CD4-positive, alpha-beta T cell treated with Interleukin-1 beta for 1 hour (primary cell): ENCODE measurements around the gene SLC7A11.
"Not testable (repeated sequence)": the region's sequence is repeated elsewhere in the genome, so short reads cannot be mapped to it uniquely, and the experiment has no call there.

Source experiments
- DNase-seq, 2 donors: peaks; one replicate each; pipeline ENCODE4 v3.0.0-alpha.2; 2020 to 2022

SLC7A11 gene

DNA sequence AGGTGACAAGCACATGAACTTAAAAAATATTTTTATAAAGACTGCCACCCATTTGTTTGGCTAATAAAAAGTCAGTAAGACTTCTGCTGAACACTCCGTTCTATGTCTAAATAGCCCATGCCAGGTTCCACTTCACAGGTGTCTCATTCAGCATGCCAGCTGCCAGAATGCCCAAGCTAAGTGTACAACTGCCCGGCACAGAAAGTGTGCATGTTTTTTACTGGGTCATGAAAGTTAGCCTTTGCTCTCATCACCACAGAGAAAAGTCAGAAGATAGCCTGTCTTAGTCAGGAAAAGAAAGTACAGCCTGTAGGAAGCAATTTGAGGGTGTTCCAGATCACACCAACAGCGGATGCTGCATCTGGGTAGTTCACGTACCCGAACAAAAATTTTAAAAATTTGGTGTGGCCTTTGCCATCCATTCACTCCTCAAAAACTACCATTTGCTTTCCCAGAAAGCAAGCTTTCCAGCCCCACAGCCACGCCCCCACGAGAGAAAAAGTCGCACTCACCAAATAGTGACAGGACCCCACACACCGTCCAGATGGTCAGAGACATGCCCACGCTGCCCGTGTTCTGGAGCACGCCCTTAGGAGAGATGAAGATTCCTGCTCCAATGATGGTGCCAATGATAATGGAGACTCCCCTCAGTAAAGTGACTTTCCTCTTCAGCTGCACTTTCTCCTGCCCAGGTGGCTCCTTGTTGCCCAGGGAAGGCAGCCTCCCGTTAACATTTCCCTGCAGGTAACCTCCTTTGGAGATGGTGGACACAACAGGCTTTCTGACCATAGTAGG is 671 bp downstream of the SLC7A11 start:
- DNase-seq: no peak

DNA sequence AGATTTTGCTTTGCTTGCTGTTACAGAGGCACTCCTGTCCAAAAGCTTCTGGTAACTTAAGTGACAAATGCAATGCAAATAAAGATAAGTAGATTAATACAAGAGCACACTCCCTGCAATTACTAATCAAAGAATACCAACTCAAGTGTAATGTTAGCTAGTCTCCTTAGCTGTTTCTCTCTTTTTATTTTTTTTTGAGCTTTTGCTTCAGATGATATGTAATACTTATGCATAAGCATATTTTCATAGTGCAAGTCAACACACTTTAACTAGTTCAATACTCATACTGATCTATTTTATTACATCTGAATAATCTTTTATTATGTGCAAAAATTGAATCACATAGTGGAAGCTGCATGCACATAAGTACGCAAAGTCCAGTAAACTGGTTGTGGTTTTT is 2.7 kb downstream of the SLC7A11 start:
- no peak for DNase-seq

DNA sequence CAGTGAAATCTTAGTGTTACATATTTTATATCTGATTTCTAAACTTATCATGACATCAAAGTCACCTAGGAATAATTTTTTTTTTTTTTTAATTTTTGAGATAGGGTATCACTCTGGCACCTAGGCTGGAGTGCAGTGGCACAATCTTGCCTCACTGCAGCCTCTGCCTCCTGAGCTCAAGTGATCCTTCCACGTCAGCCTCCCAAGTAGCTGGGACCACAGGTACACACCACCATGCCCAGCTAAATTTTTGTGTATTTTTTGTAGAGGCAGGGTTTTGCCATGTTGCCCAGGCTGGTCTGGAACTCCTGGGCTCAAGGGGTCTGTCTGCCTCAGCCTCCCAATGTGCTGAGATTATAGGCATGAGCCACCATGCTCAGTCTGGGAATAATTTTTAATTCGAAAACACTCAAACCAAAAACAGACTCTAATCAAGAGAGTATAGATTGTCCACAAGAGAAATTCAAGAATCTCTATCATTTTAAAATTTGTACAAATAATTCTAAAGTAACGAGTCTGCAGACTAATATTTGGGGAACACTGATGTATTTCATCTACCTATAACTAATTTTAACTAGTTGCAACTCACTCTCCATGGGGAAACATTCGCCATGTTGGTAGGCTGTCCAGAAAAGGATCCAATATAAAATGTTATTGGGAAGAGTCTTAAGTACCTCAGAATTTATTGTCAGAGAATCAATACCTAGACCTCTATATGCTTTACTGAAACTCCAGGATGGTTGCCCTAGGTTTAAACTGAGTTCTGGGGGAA is 3.4 kb downstream of the SLC7A11 start:
- DNase-seq: no peak

DNA sequence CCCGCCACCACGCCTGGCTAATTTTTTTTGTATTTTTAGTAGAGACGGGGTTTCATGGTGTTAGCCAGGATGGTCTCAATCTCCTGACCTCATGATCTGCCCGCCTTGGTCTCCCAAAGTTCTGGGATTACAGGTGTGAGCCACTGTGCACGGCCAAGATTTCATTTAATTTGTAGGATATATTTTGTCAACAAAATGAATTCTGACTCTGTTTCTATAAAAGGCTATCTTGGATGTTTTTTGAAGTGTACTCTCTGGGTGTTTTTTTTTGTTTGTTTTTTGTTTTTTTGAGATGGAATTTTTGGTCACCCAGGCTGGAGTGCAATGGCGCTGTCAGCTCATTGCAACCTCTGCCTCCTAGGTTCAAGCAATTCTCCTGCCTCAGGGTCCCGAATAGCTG is 5.0 kb downstream of the SLC7A11 start:
- DNase-seq: not testable (repeated sequence)

DNA sequence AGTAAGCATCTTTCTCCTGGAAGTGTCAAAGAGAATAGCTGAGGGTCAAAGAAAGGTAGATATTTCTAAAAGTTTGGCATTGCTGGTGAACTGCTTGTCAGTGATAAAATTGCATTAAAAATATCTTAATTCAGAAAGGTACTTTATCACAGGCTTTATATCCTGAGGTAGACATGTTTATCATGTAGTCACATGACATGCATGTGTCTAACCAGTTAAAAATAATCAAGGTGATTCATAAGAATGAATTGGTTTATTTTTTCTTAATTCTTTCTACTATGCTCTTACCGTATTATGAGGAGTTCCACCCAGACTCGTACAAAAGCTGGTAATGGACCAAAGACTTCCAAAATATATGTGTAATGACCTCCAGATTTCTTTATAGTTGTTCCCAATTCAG is 6.1 kb downstream of the SLC7A11 start:
- no peak for DNase-seq

DNA sequence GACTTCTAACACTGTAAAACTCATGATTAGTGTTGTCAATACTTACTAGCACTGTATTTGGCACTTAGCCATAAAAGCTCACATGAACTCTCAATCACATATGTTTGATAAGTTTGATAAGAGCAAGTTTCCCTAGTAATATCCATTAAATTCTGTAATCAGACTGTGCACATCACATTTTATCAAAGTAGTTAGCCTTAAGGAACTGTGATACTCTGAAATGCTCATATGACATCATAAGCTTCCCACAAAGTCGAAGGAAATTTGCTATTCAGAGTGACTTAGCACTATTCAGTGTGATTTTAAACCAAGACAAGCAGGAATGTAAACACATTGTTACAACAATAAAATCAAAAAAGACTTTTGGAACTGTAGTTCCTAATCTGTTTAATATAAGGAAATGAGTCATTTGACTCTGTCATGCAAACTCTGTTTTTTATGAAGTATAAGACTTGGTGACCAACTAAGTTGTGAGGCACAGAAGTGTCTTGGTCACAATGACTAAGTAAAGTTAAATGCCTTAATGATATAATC is 6.7 kb downstream of the SLC7A11 start:
- no peak for DNase-seq

DNA sequence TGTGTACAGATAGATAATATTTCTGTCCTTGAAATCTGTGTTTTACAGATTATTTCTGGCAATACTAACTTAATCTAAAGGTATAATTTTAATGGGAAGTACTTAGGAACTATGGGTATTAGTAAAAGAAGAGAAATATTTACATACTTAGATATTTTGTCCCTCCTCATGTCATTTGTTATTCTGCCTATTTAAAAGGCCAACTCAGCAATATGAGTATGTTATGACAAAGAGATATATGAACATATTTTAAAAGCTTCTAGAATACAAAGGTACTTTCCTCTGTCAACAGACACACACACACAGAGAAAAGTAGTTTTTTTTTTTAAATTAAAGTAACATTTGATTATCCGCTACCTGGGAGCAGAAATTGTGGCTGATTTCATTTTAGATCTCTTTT is 7.9 kb downstream of the SLC7A11 start:
- DNase-seq: no peak

DNA sequence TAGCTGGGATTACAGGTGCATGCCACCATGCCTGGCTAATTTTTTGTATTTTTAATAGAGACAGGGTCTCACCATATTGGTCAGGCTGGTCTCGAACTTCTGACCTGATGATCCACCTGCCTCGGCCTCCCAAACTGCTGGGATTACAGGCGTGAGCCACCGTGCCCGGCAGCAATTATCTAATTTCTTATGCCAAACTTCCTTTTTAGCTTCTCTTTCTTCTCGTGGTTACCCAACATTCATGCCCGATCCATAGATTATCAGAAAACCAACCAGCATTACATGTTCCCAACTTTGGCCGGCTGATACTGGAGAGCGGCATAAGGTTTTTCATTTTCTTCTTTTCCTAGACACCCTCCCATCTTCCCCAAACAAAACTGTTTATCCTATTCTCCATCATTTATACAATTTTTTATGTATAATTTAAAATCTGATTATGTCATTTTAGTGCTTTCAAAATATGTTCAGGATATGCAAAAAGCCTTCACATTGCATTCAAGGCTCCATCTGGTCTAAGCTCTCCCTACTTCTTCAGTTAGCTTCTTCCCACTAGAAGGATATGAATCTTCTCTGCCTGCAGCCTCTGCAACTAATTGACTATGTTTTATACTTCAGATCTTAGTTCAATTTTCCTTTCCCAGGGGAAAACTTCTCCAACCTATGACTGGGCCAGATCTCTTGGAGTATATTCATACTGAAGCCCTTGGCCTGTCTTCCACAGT is 8.7 kb downstream of the SLC7A11 start:
- no peak for DNase-seq

DNA sequence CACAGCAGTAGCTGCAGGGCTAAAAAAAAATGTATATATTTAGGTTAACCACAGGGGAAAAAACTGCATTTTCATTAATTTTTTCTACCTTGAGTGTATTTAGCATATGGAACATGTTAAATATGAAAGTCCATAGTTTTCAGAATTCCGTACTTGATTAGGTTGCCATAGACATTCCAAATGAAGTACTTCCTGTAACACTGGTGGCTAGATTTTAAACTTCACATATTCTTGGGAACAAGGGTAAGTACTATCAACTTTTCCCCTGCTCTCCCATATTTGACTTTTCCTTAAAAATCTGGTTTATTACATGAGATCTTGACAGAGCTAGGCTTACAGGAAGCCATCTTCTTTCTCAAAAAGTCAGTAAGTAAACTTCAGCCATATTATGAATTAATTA is 9.8 kb downstream of the SLC7A11 start:
- no peak for DNase-seq

DNA sequence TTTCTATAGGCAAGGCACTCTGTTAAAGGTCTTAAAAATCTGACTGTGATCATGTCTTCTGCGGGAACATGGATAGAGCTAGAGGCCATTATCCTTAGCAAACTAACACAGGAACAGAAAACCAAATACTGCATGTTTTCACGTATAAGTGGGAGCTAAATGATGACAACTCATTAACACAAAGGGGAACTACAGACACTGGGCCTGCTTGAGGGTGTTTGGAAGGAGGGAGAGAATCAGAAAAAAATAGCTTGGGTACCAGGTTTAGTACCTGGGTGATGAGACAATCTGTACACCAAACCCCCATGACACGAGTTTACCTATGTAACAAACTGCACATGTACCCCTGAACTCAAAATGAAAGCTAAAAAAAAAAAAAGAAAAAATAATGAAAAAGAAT is 12.1 kb downstream of the SLC7A11 start:
- DNase-seq: no peak

DNA sequence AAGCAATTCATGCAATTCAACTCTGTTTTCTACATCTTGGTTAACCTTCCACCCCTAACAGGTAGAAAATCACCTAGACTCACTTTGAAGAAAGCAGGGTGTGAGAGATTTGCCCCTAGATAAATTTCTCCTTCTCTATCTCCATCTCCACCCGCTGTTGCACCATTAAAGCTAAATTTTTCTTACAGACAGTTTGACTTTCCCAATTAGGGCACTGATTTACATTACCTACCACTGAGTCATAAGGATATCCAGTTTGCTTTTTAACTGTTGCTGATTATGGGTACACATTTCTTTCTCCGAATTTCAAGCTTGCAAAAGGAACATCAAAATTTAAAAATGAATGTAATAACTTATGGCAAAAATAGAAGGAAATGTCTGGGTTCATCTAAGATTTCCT is 13.0 kb downstream of the SLC7A11 start:
- DNase-seq: no peak

DNA sequence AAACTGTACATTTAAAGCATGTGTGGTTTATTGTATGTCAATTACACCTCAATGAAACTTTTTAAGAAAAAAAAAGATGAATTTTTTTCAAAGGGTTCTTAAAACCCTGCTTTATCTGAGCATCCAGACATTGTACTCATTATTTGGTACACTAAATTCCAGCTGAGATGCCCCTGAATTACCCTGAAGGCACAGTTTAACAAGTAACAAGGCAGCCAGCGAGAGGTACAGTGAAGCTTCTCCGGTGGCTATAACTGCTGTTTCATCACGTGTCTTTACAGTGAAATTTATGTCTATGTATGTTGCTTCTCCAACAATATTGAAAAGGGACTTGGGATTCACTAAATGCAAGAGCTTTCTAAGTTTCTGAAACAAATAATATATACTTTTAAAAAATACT is 15.8 kb downstream of the SLC7A11 start:
- no peak for DNase-seq

DNA sequence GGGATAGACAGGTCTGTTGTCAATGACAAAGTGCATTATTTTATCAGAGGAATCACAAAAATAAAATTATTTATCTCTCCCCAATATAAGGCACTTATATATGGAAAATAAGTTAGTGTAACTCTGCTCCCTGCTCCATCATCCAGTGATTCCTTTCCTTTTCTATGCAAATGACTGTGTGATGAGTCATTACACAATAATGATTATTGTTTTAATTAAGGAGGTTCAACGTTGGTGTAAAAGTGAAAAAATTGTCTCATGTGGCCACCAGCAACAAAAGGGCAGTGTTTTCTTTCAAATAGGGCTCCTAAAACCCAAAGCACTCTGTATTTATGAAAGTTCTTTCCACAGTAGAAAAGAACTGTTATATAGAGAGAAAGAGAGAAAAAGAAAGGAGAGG is 16.7 kb downstream of the SLC7A11 start:
- no peak for DNase-seq

DNA sequence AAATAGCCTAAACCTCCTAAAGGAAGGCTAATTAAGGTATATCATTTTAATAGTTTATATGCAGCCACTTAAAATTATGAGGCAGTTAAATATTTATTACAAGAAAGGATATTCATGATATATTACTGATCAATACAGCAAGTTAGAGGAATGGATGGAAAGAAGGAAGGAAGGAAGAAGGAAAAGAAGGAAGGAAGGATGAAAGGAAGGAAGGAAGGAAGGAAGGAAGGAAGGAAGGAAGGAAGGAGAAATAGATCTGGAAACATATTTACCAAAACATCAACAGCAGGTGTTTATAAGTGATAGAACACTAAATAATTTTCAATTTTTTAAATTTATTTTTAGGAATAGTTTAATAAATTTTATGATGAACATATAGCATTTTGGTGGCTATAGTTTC is 17.5 kb downstream of the SLC7A11 start:
- no peak for DNase-seq

DNA sequence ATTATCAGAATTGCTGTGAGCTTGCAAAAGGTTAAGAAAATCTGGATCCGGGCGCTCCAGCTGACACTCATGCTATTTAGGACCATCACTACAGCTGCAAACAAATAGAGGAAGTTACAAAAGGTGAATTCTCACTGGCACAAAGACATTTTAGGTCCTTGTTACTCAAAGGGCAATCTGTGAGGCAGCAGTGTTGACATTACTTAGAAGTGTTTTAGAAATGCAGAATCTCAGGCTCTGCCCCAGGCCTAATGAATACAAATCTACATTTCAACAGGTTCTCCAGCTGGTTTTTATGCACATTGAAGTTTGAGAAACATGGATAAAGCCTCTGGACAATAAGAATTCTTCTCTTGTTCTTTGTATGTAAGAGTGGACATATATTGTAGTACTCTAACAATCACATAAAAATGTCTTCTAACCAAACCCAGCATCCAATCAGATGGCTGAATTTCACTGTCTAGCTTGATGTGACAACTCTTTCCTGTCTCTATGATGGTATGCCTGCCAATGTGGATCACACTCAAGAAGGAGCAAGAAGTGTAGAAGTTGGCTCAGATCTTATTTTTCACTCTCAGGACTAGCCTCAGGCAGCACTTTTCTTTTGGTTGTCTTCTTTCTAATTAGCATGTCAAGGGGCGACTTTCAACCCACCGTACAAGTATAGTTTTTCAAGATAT is 18.8 kb downstream of the SLC7A11 start:
- no peak for DNase-seq

DNA sequence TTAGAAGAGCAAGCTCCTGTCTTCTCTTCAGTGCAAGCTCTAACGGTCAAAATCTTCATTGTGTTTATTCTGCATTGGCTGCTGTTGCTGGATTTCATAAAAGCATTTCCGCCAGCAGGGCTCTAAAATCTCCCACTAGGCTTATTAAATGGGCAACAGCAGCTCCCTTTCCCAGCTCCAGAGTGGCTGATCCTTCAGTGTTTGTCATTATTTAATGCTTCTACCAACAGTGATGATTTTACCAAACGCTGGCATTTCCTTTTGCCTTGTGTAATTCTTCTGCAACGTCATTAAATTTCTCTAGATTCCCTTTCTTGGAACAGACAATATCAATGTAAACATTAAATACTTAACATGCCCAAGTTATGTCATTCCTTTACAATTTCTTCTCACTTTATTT is 20.1 kb downstream of the SLC7A11 start:
- DNase-seq: no peak

DNA sequence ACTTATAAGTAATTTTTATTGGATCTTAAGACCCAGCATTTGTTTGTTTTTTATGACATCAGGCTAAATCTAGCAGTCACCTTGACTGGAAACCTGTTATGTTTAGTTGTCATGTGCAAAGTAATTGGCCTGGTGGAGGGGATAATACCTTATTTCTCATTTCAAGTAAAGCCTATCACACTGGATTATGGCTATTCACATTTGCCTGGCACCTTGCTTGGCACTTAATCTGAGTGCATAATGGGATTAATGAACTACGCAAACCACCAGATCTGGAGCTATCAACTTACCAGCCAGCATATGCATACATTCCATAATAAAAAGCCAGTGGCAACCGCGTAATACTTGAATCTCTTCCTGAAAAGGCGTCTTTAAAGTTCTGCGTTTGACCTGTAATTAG is 23.2 kb downstream of the SLC7A11 start:
- no peak for DNase-seq

DNA sequence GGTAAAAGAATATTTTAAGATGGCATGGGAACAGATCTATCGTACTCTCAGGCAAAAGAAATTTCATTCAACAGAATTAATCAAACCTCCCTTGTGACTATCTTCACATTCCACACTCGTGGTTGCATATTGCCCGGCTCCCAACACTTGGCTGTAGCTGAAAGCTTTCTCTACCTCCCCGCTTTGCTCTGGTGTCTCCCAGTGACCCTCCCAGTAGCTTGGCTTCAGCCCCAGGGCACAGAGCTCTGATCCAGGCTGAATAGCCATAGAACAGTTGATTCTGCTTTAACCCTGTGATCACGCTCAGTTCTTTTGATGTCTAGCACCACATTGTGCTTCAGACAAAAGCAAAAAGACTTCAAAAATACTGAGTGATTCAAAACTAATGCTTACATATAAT is 24.6 kb downstream of the SLC7A11 start:
- DNase-seq: no peak

DNA sequence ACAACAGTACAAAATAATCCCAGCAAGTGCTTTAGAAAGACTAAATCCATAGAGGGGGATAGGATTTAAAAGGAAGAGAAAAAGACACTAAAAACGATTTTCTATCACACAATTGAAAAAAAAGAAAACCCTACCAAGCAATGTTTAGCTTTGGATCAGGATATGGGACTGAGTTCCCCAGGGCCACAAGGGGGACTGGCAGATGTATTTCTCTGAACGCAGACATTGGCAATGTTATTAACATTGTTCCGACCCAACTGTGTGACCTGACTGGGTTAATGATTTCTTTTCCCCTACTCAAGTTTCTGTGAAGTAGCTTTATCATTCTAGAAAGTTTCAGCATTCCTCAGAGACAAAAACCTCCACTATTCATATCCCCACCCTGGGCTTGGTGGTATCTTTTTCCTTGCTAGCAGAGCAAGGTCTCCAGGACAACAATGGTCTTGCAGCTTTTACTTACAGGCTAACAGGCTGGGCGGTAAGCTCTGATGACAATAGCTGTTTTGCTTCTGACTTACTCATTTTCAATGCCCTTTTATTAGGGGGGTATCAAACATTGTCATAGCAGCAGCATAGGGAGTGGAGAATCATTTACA is 25.8 kb downstream of the SLC7A11 start:
- DNase-seq: no peak

DNA sequence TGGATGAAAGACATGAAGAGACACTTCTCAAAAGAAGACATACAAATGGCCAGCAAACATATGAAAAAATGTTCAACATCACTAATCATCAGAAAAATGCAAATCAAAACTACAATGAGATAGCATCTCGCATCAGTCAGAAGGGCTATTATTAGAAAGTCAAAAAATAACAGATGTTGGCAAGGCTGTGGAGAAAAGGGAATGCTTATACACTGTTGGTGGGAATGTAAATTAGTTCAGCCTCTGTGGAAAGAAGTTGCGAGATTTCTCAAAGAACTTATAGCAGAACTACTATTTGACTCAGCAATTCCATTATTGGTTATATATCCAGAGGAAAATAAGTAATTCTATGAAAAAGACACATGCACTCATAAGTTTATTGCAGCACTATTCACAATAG is 31.6 kb downstream of the SLC7A11 start:
- DNase-seq: not testable (repeated sequence)

DNA sequence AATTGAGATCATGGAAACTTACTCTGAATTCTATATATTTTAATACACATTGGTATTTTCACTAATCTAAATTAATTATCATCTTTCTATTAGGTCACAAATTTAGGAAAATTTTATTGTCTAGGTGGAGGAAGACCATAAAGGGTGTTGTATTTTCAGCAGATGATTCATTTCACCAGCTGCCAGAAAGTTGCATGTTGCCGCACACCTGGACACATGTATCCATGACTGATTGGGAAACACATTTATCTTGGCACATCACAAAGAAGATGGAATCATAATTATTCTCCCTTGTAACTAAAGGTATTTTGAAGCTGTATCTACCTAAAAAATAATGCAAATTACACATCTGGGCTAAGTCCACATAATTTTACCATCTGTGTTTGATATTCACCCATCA is 33.1 kb downstream of the SLC7A11 start:
- DNase-seq: no peak

DNA sequence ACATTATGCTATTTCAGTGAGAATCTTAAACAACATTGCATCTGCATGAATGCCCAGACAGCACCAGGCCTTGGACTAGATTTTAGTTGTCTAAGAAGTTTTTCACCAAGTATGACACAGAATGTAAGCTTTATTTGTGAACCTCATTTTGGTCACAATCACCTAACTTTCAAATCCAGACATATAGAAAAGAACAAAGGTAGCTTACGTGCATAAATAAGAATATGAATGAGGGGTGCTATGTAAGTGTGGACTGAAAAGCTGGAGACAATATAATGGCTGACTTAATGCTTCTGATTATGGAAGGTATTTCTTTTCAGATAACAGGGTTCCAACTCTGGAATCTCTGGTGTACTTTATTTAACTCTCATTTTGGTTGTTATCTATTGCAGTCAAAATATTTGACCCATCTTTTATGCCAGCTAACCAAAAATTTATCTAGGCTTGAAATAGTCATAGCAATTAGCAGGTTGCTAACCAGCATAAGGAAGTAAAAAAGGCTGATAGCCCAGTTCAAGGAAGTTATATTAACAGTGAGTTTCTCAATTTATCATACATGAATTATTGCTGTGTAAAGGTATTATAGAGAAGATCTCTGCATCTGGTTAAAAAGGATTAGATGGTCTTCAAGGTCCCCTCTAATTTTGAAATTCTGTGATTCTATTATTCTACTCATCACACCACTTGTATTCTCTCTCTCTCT is 36.5 kb downstream of the SLC7A11 start:
- DNase-seq: no peak
